CD14-positive monocyte (primary cell): ENCODE data around the gene HDAC4. TPM values are rescaled to one million over a fixed set of nuclear protein-coding genes. Genes with fewer than 3 reads are reported as not detected.
A peak's percentile ranks its signal among the peaks of the same experiment; 100 is the strongest.

Source experiments
- DNase-seq, 3 donors: peaks; one replicate each; pipeline ENCODE4 v3.0.0-alpha.2; 2011 to 2022
- H2AFZ ChIP-seq: 2 replicates; pipeline ENCODE4 v1.6.0; 2012; ENCODE audit warnings: mild to moderate bottlenecking, low read depth, low read length, inconsistent platforms; ENCODE audit not compliant: insufficient read depth, poor library complexity, severe bottlenecking
- H3K27ac ChIP-seq, 2 donors: 1 replicate in 1 of 2; 2 replicates in 1 of 2; pipeline ENCODE4 v1.5.1; 2012 to 2013; ENCODE audit warnings: low read length in 2 of 2, control low read depth in 1 of 2, inconsistent platforms in 1 of 2, low read depth in 1 of 2, mild to moderate bottlenecking in 1 of 2
- H3K27me3 ChIP-seq, 2 donors: one replicate each; pipeline versions ENCODE4 v1.6.0 to v1.6.1; 2011 to 2013; ENCODE audit warnings: low read length in 2 of 2; ENCODE audit not compliant: control insufficient read depth in 2 of 2, insufficient read depth in 2 of 2
- H3K36me3 ChIP-seq, 2 donors: replicated peaks in 1 of 2; 1 replicate in 1 of 2; 2 replicates in 1 of 2; pipeline versions ENCODE4 v1.5.1 to v1.6.1; 2012 to 2013; ENCODE audit warnings: low read length in 2 of 2, control low read depth in 1 of 2, inconsistent platforms in 1 of 2, mild to moderate bottlenecking in 1 of 2; ENCODE audit not compliant: insufficient read depth in 2 of 2, control insufficient read depth in 1 of 2
- H3K4me1 ChIP-seq, 2 donors: 1 replicate in 1 of 2; 2 replicates in 1 of 2; pipeline versions ENCODE4 v1.5.1 to v1.6.1; 2012 to 2013; ENCODE audit warnings: low read length in 2 of 2, control low read depth in 1 of 2, inconsistent platforms in 1 of 2, mild to moderate bottlenecking in 1 of 2, moderate library complexity in 1 of 2; ENCODE audit not compliant: insufficient read depth in 2 of 2, control insufficient read depth in 1 of 2
- H3K4me2 ChIP-seq: replicated peaks from 2 replicates; pipeline ENCODE3; 2012; ENCODE audit warnings: low read length, moderate library complexity, mild to moderate bottlenecking; ENCODE audit not compliant: poor library complexity, severe bottlenecking; ENCODE audit errors: extremely low read depth
- H3K4me3 ChIP-seq, 3 experiments: fragments of 200-600 bp in 1 of 3; sonication (generic) in 1 of 3; replicated peaks in 1 of 3; 1 replicate in 2 of 3; 2 replicates in 1 of 3; pipeline ENCODE4 v1.5.1; 2011 to 2013; ENCODE audit warnings: low read length in 3 of 3, mild to moderate bottlenecking in 3 of 3, control low read depth in 2 of 3, low read depth in 2 of 3, inconsistent platforms in 1 of 3, moderate library complexity in 1 of 3
- H3K79me2 ChIP-seq: 2 replicates; pipeline ENCODE4 v1.6.0; 2012; ENCODE audit warnings: mild to moderate bottlenecking, control low read depth, inconsistent platforms, low read length, moderate library complexity; ENCODE audit not compliant: insufficient read depth
- H3K9ac ChIP-seq: 2 replicates; pipeline ENCODE4 v1.6.0; 2017; ENCODE audit warnings: low read length, mild to moderate bottlenecking; ENCODE audit not compliant: insufficient read depth, poor library complexity, severe bottlenecking
- H3K9me3 ChIP-seq, 2 donors: replicated peaks in 1 of 2; 1 replicate in 1 of 2; 2 replicates in 1 of 2; pipeline versions ENCODE4 v1.5.1 to v1.6.1; 2012 to 2013; ENCODE audit warnings: low read length in 2 of 2, control low read depth in 1 of 2; ENCODE audit not compliant: control insufficient read depth in 1 of 2, insufficient read depth in 1 of 2
- H4K20me1 ChIP-seq: 2 replicates; pipeline ENCODE4 v1.6.0; 2012; ENCODE audit warnings: mild to moderate bottlenecking, low read length, control low read depth, moderate library complexity; ENCODE audit not compliant: insufficient read depth
- H3K27ac Mint-ChIP-seq, 7 donors: one replicate each; pipeline ENCODE4 v1.8.0; 2020; ENCODE audit warnings: mild to moderate bottlenecking in 7 of 7, mixed read lengths in 7 of 7, moderate library complexity in 6 of 7, inconsistent platforms in 2 of 7
- H3K27me3 Mint-ChIP-seq, 3 donors: one replicate each; pipeline ENCODE4 v1.8.0; 2021 to 2022; ENCODE audit warnings: low read depth in 3 of 3, mild to moderate bottlenecking in 3 of 3, mixed read lengths in 3 of 3, moderate library complexity in 3 of 3, inconsistent platforms in 1 of 3
- H3K36me3 Mint-ChIP-seq, 2 donors: one replicate each; pipeline ENCODE4 v1.8.0; 2020; ENCODE audit warnings: mixed read lengths in 2 of 2, inconsistent platforms in 1 of 2, mild to moderate bottlenecking in 1 of 2
- H3K4me1 Mint-ChIP-seq: one replicate; pipeline ENCODE4 v1.8.0; 2020; ENCODE audit warnings: mild to moderate bottlenecking, mixed read lengths
- H3K4me3 Mint-ChIP-seq, 2 donors: one replicate each; pipeline ENCODE4 v1.8.0; 2020; ENCODE audit warnings: mild to moderate bottlenecking in 2 of 2, mixed read lengths in 2 of 2, moderate library complexity in 1 of 2
- H3K9me3 Mint-ChIP-seq, 7 donors: one replicate each; pipeline ENCODE4 v1.8.0; 2020 to 2022; ENCODE audit warnings: mixed read lengths in 7 of 7, mild to moderate bottlenecking in 6 of 7, moderate library complexity in 6 of 7, inconsistent platforms in 2 of 7
- CTCF ChIP-seq: fragments of 200-600 bp; IDR thresholded peaks from one replicate; pipeline ENCODE4 v1.8.0; 2022; ENCODE audit warnings: antibody characterized with exemption, mild to moderate bottlenecking
- WGBS: methylation state at CpG from one replicate; pipeline ENCODE4 v1.1.5; 2013; ENCODE audit warnings: missing lambda C conversion rate; ENCODE audit not compliant: insufficient coverage; 5-methylcytosine and 5-hydroxymethylcytosine counted together
- intact Hi-C, 2 donors: fragments of 100-400 bp; cut with micrococcal nuclease; formaldehyde crosslinking; loops; one replicate each; pipeline versions ENCODE4 v1.15.0 to v1.15.1; 2023
- polyA plus RNA-seq, 3 donors: library from polyadenylated mRNA; depleted of rRNA in 1 of 3; unstranded in 2 of 3; stranded (reverse) in 1 of 3; fragments of 300-500 nt in 2 of 3; fragments of >200 nt in 1 of 3; fragmentation: Illumina TruSeq in 2 of 3; gene quantifications; 1 replicate in 2 of 3; 2 replicates in 1 of 3; pipeline ENCODE4 v1.2.3, GENCODE V29; 2012 to 2021

Gene HDAC4
- polyA plus RNA-seq, 3 donors = 3.3 to 23.0 (median 4.5) TPM

- peaks cover 20% of the 10 kb centered on the region for H4K20me1 ChIP-seq
- no peak overlapping the region for H2AFZ ChIP-seq
- Mint-ChIP-seq H3K36me3 (peaks cover 83 to 94% of the 10 kb centered on the region in 2 donors), H3K4me3 (no peak overlapping the region), H3K9me3 (no peaks in the 10 kb centered on the region), H3K27me3 (peaks cover 0 to 3% (median 1%) of the 10 kb centered on the region in 3 donors), H3K4me1 (no peaks in the 10 kb centered on the region), H3K27ac (peak overlapping the region in 4 of 7 donors; percentile 11 to 60 (median 50))
- H3K27ac ChIP-seq = no peak overlapping the region
- 98% methylated on average over 28 of the region's 28 CpGs for WGBS
- H3K4me2 ChIP-seq = no peak overlapping the region
- no peak overlapping the region for H3K4me3 ChIP-seq
- H3K4me1 ChIP-seq = no peaks in the 10 kb centered on the region
- TF ChIP-seq CTCF = no peak
- H3K27me3 ChIP-seq = no peaks in the 10 kb centered on the region
- intact Hi-C loops = no loop called here
- no peak for DNase-seq
- no peaks in the 10 kb centered on the region for H3K9me3 ChIP-seq
- H3K79me2 ChIP-seq = no peaks in the 10 kb centered on the region
- H3K9ac ChIP-seq = no peak overlapping the region
- H3K36me3 ChIP-seq = peaks cover 84 to 97% of the 10 kb centered on the region in 2 donors
Observed at GRCh38 chr2:239086325-239087020, 314.3 kb downstream of the HDAC4 start.

GRCh38 chr2:239085201-239085992, 315.4 kb downstream of the HDAC4 start:
- Histone ChIP-seq H4K20me1 (peaks cover 21% of the 10 kb centered on the region), H3K9me3 (no peaks in the 10 kb centered on the region), H3K27ac (no peak overlapping the region), H2AFZ (no peak overlapping the region), H3K4me1 (no peaks in the 10 kb centered on the region), H3K4me2 (no peak overlapping the region), H3K79me2 (no peaks in the 10 kb centered on the region), H3K36me3 (peaks cover 84 to 97% of the 10 kb centered on the region in 2 donors), H3K9ac (no peak overlapping the region), H3K27me3 (no peaks in the 10 kb centered on the region), H3K4me3 (no peak overlapping the region)
- Mint-ChIP-seq H3K27me3 (peaks cover 0 to 3% (median 1%) of the 10 kb centered on the region in 3 donors), H3K4me3 (no peak overlapping the region), H3K4me1 (no peaks in the 10 kb centered on the region), H3K27ac (peak overlapping the region in 2 of 7 donors; percentile 2 to 12), H3K9me3 (peaks cover 0 to 3% (median 0%) of the 10 kb centered on the region in 7 donors), H3K36me3 (peaks cover 88 to 94% of the 10 kb centered on the region in 2 donors)
- WGBS = 98% methylated on average over 14 of the region's 29 CpGs
- no peak for TF ChIP-seq CTCF
- DNase-seq = no peak
- intact Hi-C loops = no loop called here
